ENCODE data around the gene FTSJ1. TPM values are rescaled to one million over a fixed set of nuclear protein-coding genes. Genes with fewer than 3 reads are reported as not detected.
A peak's percentile ranks its signal among the peaks of the same experiment; 100 is the strongest.

The FTSJ1 gene
- total and polyA plus RNA-seq, 2 of the 8 experiments (the other 6 are each of a cell fraction or from before 2014, with no cell fraction given): 62.4 to 80.4 TPM

DNA sequence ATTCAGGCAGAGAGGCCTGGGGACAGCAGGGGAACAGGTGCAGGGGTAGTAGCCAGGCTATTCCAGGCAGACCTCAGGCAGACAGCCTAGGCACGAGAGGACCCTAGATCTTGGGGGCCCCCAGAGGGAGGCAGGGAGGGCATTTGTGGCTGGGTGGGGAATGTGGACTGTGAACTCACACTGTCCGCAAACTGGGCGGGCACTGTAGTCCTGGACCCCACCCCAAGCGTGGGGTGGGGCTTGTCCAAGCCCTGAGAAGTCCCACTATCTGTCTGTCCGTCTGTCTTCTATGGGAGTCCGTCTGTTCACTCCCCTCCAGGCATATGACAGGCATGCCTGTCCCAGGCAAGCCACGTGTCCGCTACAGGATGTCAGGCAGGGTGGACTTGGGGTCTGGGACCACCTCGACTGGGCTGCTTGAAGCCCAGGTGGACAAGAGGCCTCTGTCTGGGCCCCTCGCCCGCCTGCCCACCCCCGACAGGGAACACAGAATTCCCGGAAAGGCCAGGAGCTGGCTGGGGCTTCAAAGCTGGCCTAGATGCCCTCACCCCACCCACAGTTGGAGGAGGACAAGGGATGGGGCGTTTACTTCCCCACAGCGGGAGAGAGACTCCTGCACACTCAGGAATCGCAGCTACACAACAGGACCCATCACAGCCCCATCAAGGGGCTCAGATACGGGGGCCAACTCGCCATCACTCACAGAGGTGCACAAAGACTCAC is 5.7 kb upstream of the FTSJ1 start, which contains the start of gene SLC38A5:
SLC38A5 (minus strand) TSS at position 151 of the 723 bp plus-strand sequence. CDS start 2,336 bp downstream, outside the sequence.
- Histone ChIP-seq H2AFZ (ENCODE audit: low read length) (0 out of 2 replicates have a peak within 1 kb of the TSS, but pooled peaks have one; percentile 59), H4K5ac (ENCODE audit: insufficient read length, low read depth, low read length) (no peak within 1 kb of the TSS), H2BK120ac (replicated peaks; ENCODE audit: low read depth, low read length) (no peak within 1 kb of the TSS), H3K36me3 (ENCODE audit: control insufficient read depth in 2 of 4, insufficient read depth in 4 of 4, low read length in 3 of 4) (peaks cover 0 to 3% (median 0%) of the 10 kb centered on the region in 4 experiments; a peak in 2 of 8 replicates), H4K20me1 (replicated peaks in 1 of 2; ENCODE audit: control insufficient read depth in 1 of 2, insufficient read depth in 2 of 2, low read length in 2 of 2) (no peaks in the 10 kb centered on the region), H4K8ac (ENCODE audit: extremely low read depth, insufficient read depth, low read length) (no peak within 1 kb of the TSS), H3K18ac (ENCODE audit: extremely low read depth, low read length) (no peak within 1 kb of the TSS; the same call in 1 of the 2 replicates), H2BK5ac (ENCODE audit: low read depth, low read length) (no peak within 1 kb of the TSS; the same call in 1 of the 2 replicates), H3K14ac (ENCODE audit: insufficient read length) (no peak within 1 kb of the TSS), H3K9ac (replicated peaks in 1 of 4; ENCODE audit: extremely low read depth in 1 of 4, low read depth in 3 of 4, low read length in 3 of 4) (peak within 1 kb of the TSS in 1 of 4 experiments; percentile 57; a peak in 2 of 7 replicates), H3K4me1 (replicated peaks in 1 of 4; ENCODE audit: control insufficient read depth in 3 of 4, insufficient read depth in 4 of 4, low read length in 3 of 4) (peaks cover 10 to 20% (median 14%) of the 10 kb centered on the region in 4 experiments), H3K4me2 (ENCODE audit: insufficient read depth in 1 of 2, low read depth in 2 of 2, low read length in 2 of 2) (peak within 1 kb of the TSS; percentile 68 to 90), H3K56ac (replicated peaks; ENCODE audit: insufficient read length, low read depth, low read length) (no peak within 1 kb of the TSS), H3K4ac (replicated peaks; ENCODE audit: insufficient read length, low read depth, low read length) (no peak within 1 kb of the TSS), H3K27ac (ENCODE audit: low read depth, low read length) (no peak within 1 kb of the TSS), H3K79me1 (ENCODE audit: low read depth, low read length) (no peaks in the 10 kb centered on the region), H3K27me3 (replicated peaks in 1 of 4; ENCODE audit: control insufficient read depth in 3 of 4, extremely low read depth in 1 of 4, insufficient read depth in 3 of 4, low read length in 3 of 4) (no peaks in the 10 kb centered on the region), H2BK15ac (ENCODE audit: low read length) (no peak within 1 kb of the TSS), H4K91ac (replicated peaks; ENCODE audit: insufficient read length, low read length) (no peak within 1 kb of the TSS), H2BK12ac (ENCODE audit: low read depth, low read length) (no peak within 1 kb of the TSS), H3K79me2 (ENCODE audit: control insufficient read depth in 1 of 2, insufficient read depth in 2 of 2, low read length in 2 of 2) (peaks cover 0 to 6% of the 10 kb centered on the region in 2 experiments; a peak in 1 of 4 replicates), H2AK5ac (ENCODE audit: low read depth, low read length) (peak within 1 kb of the TSS; percentile 82; the same call in 1 of the 2 replicates), H2BK20ac (ENCODE audit: low read length) (no peak within 1 kb of the TSS), H3K4me3 (ENCODE audit: extremely low read depth in 1 of 4, insufficient read depth in 2 of 4, low read depth in 3 of 4, low read length in 4 of 4) (peak within 1 kb of the TSS; percentile 51 to 90 (median 70)), H3K9me3 (ENCODE audit: insufficient read depth in 2 of 2, low read depth in 1 of 2, low read length in 1 of 2) (no peaks in the 10 kb centered on the region), H3K23me2 (ENCODE audit: low read depth, low read length) (no peaks in the 10 kb centered on the region), H3K23ac (ENCODE audit: insufficient read length) (no peak within 1 kb of the TSS)
- WGBS, 2 experiments (ENCODE audit: extremely low coverage in 1 of 2, insufficient coverage in 1 of 2, insufficient read length in 1 of 2, insufficient replicate concordance in 2 of 2, low coverage in 1 of 2, low lambda C conversion rate in 2 of 2, missing lambda C conversion rate in 1 of 2): 78% methylated on average over 11 of the region's 18 CpGs; no CpG with 5 or more reads in 1 of the 2 experiments
- DNase-seq (ENCODE audit: low read depth in 1 of 2, low spot score in 2 of 2) (no peak), FAIRE-seq (no peak)
- TF ChIP-seq, protein P1, sequence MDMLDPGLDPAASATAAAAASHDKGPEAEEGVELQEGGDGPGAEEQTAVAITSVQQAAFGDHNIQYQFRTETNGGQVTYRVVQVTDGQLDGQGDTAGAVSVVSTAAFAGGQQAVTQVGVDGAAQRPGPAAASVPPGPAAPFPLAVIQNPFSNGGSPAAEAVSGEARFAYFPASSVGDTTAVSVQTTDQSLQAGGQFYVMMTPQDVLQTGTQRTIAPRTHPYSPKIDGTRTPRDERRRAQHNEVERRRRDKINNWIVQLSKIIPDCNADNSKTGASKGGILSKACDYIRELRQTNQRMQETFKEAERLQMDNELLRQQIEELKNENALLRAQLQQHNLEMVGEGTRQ (IDR thresholded peaks at IDR 0.05; ENCODE audit: low read length): no peak
- POLR2A ChIA-PET (ENCODE audit: partially characterized antibody): no interaction called here
- CTCF ChIA-PET (ENCODE audit: partially characterized antibody): interaction anchor here (6.2 kb wide), 1 partner anchor 23 kb away, joined by 32 read pairs; no protein-coding TSS in a partner anchor

All from H1 (cell line).